ENCODE measurements around the gene PUDP. TPM values are rescaled to one million over a fixed set of nuclear protein-coding genes. Genes with fewer than 3 reads are reported as not detected.

Gene PUDP
- total RNA-seq, 2 donors from 2014 or later: 17.2 to 27.0 TPM

DNA sequence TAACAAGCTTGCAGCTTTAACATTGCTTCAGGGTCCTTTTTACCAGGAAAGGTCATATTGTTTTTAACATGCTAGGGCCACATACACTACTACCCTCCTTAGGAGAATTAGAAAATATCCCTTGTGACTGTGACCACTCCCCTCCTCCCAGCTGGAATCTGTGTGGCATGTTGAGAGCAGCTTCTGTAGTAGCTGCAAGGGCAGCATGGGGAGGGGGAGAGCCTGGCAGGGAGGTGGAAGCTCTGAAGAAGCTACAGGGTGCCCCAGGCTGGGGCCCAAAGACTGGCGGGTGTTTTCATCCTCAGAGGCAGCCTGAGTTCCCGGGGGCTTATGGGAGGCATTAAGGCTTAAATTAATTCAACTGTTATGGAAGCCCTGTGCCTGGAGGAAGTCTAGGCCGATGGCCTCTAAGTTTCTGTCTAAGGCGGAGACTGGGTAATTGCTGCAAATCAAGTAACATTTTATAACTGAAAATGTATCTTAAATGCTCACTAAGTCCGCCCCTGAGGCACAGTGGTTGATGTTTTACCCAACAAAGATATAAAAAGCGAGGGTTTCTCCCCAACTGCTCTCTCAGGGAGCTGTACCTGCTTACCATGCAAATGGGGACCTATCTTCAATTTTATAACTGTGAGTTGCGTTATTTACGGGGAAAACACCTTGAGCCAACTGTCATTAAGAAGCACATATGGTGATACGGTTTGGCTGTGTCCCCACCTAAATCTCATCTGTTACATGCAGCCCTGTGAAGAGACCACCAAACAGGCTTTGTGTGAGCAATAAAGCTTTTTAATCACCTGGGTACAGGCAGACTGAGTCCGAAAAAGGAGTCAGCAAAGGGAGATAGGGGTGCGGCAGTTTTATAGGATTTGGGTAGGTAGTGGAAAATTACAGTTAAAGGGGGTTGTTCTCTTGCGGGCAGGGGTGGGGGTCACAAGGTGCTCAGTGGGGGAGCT lies 37.8 kb downstream of the PUDP start:
- Histone ChIP-seq H3K36me3 (no peaks in the 10 kb centered on the region), H3K4me3 (no peak overlapping the region), H3K27me3 (no peaks in the 10 kb centered on the region), H3K4me1 (peaks cover 0 to 16% of the 10 kb centered on the region in 2 donors), H3K9me3 (no peaks in the 10 kb centered on the region), H3K27ac (no peak overlapping the region)
- no peak for DNase-seq (ENCODE audit: low spot score)
- TF ChIP-seq, protein P1, sequence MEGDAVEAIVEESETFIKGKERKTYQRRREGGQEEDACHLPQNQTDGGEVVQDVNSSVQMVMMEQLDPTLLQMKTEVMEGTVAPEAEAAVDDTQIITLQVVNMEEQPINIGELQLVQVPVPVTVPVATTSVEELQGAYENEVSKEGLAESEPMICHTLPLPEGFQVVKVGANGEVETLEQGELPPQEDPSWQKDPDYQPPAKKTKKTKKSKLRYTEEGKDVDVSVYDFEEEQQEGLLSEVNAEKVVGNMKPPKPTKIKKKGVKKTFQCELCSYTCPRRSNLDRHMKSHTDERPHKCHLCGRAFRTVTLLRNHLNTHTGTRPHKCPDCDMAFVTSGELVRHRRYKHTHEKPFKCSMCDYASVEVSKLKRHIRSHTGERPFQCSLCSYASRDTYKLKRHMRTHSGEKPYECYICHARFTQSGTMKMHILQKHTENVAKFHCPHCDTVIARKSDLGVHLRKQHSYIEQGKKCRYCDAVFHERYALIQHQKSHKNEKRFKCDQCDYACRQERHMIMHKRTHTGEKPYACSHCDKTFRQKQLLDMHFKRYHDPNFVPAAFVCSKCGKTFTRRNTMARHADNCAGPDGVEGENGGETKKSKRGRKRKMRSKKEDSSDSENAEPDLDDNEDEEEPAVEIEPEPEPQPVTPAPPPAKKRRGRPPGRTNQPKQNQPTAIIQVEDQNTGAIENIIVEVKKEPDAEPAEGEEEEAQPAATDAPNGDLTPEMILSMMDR (IDR thresholded peaks at IDR 0.05): no peak

DNA sequence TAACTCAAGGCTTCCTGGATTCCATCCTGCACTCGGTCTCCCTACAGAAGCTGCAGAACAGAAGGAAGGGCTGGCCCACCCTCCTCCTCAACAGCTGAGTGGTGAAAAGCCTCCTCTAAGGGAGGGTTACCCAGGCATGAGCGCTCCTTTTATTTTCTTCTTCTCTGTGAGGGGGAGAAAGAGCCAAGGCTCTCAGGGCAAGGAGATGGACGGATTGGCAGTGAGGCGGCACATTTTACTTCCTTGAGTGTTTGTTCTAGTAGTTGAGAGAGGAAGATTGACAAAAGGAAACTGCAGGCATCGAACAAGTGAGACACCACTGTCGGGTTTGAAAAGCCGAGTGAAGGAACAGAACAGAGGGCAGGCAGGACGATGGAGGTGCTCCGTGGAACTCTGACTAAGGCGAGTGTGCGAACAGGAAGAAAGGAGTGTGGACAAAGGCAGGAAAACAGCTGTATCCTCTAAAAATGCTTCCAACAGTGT lies 38.9 kb downstream of the PUDP start:
- Histone ChIP-seq H3K9me3 (no peaks in the 10 kb centered on the region), H3K4me3 (no peak overlapping the region), H3K36me3 (peaks cover 2% of the 10 kb centered on the region), H3K27ac (no peak overlapping the region), H3K4me1 (peaks cover 0 to 16% of the 10 kb centered on the region in 2 donors), H3K27me3 (no peaks in the 10 kb centered on the region)
- TF ChIP-seq, protein P1 (IDR thresholded peaks at IDR 0.05): no peak
- DNase-seq (ENCODE audit: low spot score): no peak

DNA sequence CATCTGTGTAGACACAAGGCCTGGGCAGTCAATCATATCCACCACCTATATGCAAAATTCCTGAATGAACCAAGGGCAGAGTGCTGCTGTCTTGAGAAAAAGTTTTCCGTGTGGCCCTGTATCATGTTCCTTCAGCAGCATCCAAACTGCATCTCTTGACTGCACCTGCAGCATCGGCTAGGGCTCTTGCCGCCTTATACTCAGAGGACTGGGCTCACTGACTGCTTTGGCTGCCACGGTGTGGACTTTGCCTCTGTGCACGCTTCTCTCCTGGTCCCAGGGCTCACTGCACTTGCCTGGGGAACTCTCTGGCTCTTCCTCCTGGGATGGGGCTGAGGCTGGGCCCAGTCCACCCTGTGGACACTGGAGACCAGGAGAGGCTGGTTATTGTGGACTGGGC lies 39.9 kb downstream of the PUDP start:
- H3K27me3 ChIP-seq: no peaks in the 10 kb centered on the region
- H3K4me3 ChIP-seq: no peak overlapping the region
- H3K9me3 ChIP-seq: no peaks in the 10 kb centered on the region
- TF ChIP-seq, protein P1 (IDR thresholded peaks at IDR 0.05): no peak
- no peak for DNase-seq (ENCODE audit: low spot score)
- no peak overlapping the region for H3K27ac ChIP-seq
- peaks cover 0 to 16% of the 10 kb centered on the region in 2 donors for H3K4me1 ChIP-seq
- peaks cover 8% of the 10 kb centered on the region for H3K36me3 ChIP-seq

DNA sequence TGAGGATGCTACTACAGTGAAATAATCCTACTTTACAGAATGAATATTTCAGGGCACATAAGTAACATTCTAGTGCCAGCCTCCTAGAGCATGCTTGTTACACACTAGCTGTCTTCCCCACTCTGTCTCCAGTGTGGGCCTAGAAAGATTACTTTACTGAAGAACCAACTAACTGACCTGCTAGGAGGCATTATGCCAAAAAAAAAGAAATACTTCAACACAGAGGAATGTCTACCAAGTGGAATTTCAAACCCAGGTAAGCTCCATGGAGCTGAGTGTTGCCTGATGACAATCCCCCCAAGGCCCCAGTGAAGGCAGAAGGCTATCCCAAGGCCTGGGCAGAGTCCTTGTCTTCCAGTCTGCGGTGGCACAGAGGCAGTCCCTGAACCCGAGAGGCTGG lies 41.3 kb downstream of the PUDP start:
- no peaks in the 10 kb centered on the region for H3K27me3 ChIP-seq
- H3K4me3 ChIP-seq: no peak overlapping the region
- TF ChIP-seq, protein P1 (IDR thresholded peaks at IDR 0.05): no peak
- H3K4me1 ChIP-seq: peaks cover 0 to 16% of the 10 kb centered on the region in 2 donors
- no peak for DNase-seq (ENCODE audit: low spot score)
- H3K36me3 ChIP-seq: peaks cover 8% of the 10 kb centered on the region
- H3K27ac ChIP-seq: no peak overlapping the region
- no peaks in the 10 kb centered on the region for H3K9me3 ChIP-seq

DNA sequence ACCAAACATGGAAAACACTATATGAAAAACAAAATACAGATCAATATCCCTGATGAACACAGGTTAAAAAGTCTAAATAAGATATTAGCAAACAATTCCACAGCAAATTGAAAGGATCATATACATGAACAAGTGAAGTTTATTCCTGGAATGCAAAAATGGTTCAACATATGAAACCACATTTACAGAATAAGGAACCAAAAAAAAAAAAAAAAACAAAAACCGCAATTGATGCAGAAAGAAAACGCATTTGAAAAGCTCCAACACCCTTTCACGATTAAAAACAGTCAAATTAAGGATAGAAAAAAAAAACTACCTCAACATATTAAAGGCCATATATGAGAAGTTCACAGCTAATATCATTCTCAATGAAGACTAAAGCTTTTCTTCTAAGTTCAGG lies 45.8 kb downstream of the PUDP start:
- no peak for DNase-seq (ENCODE audit: low spot score)
- Histone ChIP-seq H3K4me1 (no peaks in the 10 kb centered on the region), H3K27me3 (no peaks in the 10 kb centered on the region), H3K27ac (no peak overlapping the region), H3K4me3 (no peak overlapping the region), H3K36me3 (peaks cover 8% of the 10 kb centered on the region), H3K9me3 (no peaks in the 10 kb centered on the region)
- TF ChIP-seq, protein P1 (IDR thresholded peaks at IDR 0.05): no peak
